Muscle layer of colon (tissue), 2 donors: ENCODE results near the gene LEMD3.

Source experiments
- H3K27ac ChIP-seq: one replicate; pipeline ENCODE4 v1.7.0; 2013; ENCODE audit warnings: low read depth, mild to moderate bottlenecking, low read length, moderate library complexity
- H3K27me3 ChIP-seq, 2 donors: one replicate each; pipeline ENCODE4 v1.7.0; 2013; ENCODE audit warnings: low read length in 2 of 2, mild to moderate bottlenecking in 2 of 2; ENCODE audit not compliant: insufficient read depth in 2 of 2, control insufficient read depth in 1 of 2
- H3K36me3 ChIP-seq: one replicate; pipeline ENCODE4 v1.7.0; 2013; ENCODE audit warnings: mild to moderate bottlenecking, low read length; ENCODE audit not compliant: insufficient read depth
- H3K4me1 ChIP-seq: one replicate; pipeline ENCODE4 v1.7.0; 2013; ENCODE audit warnings: mild to moderate bottlenecking, low read length; ENCODE audit not compliant: insufficient read depth
- H3K4me3 ChIP-seq, 2 donors: one replicate each; pipeline ENCODE4 v1.7.0; 2013; ENCODE audit warnings: low read length in 2 of 2, low read depth in 1 of 2, mild to moderate bottlenecking in 1 of 2, moderate library complexity in 1 of 2
- H3K9ac ChIP-seq: one replicate; pipeline ENCODE4 v1.7.0; 2013; ENCODE audit warnings: low read length
- H3K9me3 ChIP-seq: one replicate; pipeline ENCODE4 v1.7.0; 2013; ENCODE audit warnings: mild to moderate bottlenecking, low read length
- donor health status: abdominal sarcoma.
- donor health status: Adenocarcinoma of cecum.

LEMD3 gene

DNA sequence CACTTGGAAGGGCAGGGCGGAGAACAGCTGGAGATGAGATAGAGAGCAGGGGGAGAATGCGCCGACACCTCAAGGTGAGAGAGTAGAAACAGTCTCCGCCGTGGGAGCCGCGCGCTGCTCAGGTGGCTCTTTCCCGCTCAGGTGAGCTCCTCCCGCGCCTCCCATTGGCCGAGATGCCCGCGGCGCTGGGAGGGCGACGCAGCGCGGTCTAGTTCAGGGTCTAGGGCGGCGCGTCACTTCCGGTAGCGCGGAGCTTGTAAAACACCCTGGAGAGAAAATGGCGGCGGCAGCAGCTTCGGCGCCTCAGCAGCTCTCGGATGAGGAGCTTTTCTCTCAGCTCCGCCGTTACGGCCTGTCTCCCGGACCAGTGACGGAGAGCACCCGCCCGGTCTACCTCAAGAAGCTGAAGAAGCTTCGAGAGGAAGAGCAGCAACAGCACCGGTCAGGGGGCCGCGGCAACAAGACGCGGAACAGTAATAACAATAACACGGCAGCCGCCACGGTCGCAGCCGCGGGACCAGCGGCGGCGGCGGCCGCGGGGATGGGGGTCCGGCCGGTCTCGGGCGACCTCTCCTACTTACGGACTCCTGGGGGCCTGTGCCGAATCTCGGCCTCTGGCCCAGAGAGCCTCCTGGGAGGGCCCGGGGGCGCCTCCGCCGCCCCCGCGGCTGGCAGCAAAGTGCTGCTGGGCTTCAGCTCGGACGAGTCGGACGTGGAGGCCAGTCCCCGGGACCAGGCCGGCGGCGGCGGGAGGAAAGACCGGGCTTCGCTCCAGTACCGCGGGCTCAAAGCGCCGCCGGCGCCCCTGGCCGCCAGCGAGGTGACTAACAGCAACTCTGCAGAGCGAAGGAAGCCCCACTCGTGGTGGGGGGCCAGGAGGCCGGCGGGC lies at the start of gene LEMD3:
LEMD3 (plus strand) TSS at position 264 of the 889 bp plus-strand sequence; CDS start at position 278, 14 bp downstream.
- Histone ChIP-seq H3K36me3 (peaks cover 4% of the 10 kb centered on the region), H3K9ac (peak within 1 kb of the TSS; percentile 74), H3K27me3 (no peaks in the 10 kb centered on the region), H3K4me1 (peaks cover 27% of the 10 kb centered on the region), H3K4me3 (peak within 1 kb of the TSS; percentile 71 to 97), H3K27ac (peak within 1 kb of the TSS; percentile 94), H3K9me3 (no peaks in the 10 kb centered on the region)

DNA sequence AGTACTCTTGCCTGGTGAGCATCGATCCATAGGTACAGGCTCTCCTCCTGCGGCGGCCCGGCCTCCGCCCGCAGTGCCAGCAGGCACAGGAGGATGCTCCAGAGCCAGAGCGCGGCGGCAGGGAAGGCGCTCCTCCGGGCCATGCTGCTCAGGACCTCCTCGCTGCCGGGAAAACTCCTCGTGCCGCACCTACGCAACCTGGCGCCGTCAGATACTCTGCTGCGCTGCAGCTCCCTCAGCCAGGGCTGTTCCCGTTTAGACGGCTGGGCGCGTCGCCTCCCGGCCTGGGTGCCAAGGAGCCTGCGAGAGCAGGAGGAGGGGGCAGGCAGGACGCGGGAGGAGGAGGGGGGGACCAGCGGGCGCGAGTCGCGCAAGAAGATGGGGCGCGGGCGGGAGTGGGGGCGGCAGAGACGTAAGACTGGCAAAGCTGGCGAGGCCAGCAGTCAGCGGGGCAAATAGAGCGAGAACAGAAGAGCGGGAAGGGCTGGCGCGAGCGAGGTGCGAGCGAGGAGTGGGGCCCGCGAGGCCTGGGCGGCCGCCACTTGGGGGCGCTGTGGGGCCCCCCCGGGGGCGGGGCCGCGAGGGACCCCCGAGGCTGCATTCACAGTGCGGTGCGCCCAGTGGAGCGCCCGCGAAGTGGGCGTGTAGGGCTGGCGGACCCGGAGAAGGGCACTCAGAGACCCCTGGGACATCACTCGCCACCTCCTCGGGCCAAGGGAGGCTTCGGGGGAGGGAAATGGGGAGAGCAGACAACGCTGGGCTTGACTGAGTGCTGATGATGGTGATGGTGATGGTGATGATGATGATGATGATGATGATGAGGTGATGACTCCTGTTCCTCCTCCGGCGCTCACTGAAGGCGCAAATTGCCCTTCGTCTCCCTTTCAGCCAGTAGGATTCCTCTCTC lies 48.1 kb upstream of the LEMD3 start, which contains the start of gene WIF1:
WIF1 (minus strand) TSS at position 257 of the 907 bp plus-strand sequence; CDS start at position 143, 114 bp downstream.
- H3K9ac ChIP-seq = no peak within 1 kb of the TSS
- H3K4me1 ChIP-seq = no peaks in the 10 kb centered on the region
- no peak within 1 kb of the TSS for H3K4me3 ChIP-seq
- no peaks in the 10 kb centered on the region for H3K36me3 ChIP-seq
- no peaks in the 10 kb centered on the region for H3K9me3 ChIP-seq
- peaks cover 27 to 47% of the 10 kb centered on the region in 2 donors for H3K27me3 ChIP-seq
- no peak within 1 kb of the TSS for H3K27ac ChIP-seq

DNA sequence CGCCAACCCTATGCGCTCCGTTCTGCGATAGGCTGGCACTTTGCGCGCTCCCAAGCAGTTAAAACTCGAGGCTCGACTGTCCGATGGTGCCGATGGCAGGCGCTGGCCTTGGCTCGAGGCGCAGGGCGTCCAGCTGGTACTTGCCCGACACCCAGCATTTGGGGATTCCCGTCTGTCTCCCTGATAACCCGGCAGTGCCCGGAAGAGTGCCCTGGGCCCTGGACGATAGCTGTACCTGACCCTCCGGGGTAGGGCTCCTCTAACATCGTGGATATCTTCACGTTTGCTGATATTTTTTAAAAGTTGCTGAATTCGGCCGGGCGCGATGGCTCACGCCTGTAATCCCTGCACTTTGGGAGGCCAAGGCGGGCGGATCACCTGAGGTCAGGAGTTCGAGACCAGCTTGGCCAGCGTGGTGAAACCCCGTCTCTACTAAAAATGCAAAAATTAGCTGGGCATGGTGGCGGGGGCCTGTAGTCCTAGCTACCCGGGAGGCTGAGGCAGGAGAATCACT lies 47.4 kb upstream of the LEMD3 start:
- Histone ChIP-seq H3K9me3 (no peaks in the 10 kb centered on the region), H3K36me3 (no peaks in the 10 kb centered on the region), H3K4me3 (no peak overlapping the region), H3K4me1 (no peaks in the 10 kb centered on the region), H3K27ac (no peak overlapping the region), H3K9ac (no peak overlapping the region), H3K27me3 (peaks cover 27 to 46% of the 10 kb centered on the region in 2 donors)

DNA sequence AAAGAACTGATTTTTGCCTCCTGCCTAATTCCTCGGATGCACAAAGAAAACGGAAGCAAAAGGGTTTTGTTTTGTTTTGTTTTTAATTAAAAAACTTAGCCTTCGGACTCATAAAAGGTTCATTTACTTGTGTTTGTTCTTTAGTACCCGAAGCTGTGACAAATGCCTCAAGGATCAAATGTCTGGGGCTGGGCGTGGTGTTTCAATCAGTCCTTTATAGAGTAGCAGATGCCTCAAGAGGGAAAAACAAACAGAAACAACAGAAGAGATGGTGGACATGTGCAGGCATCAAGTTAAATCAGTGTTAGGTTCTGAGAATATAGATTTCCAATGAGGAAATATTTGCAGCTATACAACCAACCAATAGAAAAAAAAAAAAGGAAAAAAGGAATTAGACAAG lies 46.7 kb upstream of the LEMD3 start:
- Histone ChIP-seq H3K27me3 (peaks cover 27 to 40% of the 10 kb centered on the region in 2 donors), H3K9ac (no peak overlapping the region), H3K4me3 (no peak overlapping the region), H3K27ac (no peak overlapping the region), H3K36me3 (no peaks in the 10 kb centered on the region), H3K9me3 (no peaks in the 10 kb centered on the region), H3K4me1 (no peaks in the 10 kb centered on the region)

DNA sequence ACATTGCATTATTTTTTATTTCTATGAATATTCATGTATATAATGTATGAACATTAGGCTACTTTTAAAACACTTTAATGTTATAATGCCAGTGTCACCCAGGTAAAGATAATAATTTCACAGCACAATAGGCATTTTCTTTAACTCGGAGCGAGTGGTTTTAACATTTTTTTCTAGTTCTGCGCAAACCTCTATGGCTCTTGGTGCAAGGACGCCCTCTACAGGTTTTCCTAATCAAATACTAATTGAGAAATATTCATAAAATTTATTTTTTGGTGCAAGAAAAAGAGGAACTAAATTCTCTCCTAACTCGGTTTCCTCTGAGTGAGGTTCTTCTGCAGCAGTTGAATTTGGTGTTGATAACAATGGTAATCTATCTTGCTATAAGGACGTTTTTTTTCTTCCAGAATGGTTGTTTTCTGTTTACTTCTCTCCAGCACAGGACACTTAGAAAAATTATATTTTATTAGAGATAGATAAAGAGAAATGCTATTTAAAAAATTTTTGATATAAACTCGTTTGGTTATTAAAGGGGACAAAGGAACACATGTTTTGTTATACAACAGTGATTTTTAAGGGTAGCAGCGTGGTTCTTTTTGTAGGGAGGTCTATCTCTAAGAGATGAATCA lies 45.8 kb upstream of the LEMD3 start:
- Histone ChIP-seq H3K9ac (no peak overlapping the region), H3K36me3 (no peaks in the 10 kb centered on the region), H3K27me3 (peaks cover 27 to 36% of the 10 kb centered on the region in 2 donors), H3K27ac (no peak overlapping the region), H3K4me1 (no peaks in the 10 kb centered on the region), H3K9me3 (no peaks in the 10 kb centered on the region), H3K4me3 (no peak overlapping the region)

DNA sequence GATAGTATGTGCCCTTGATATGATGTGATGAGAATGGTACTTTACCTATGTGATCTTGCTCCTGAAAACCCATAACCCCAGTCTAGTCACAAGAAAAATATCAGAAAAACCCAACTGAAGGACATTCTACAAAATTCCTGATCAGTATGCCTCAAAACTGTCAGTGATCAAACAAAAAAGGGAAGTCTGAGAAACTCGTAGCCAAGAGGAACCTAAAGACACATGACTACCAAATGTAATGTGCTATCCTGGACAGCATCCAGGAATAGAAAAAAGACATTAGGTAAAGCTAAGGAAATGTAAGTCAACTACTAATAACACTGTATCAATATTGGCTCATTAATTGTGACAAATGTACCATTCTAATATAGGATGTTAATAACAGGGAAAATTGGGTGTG lies 44.1 kb upstream of the LEMD3 start:
- no peaks in the 10 kb centered on the region for H3K36me3 ChIP-seq
- no peak overlapping the region for H3K4me3 ChIP-seq
- H3K9me3 ChIP-seq = no peaks in the 10 kb centered on the region
- H3K9ac ChIP-seq = no peak overlapping the region
- H3K27ac ChIP-seq = no peak overlapping the region
- H3K4me1 ChIP-seq = no peaks in the 10 kb centered on the region
- H3K27me3 ChIP-seq = peaks cover 21 to 26% of the 10 kb centered on the region in 2 donors

DNA sequence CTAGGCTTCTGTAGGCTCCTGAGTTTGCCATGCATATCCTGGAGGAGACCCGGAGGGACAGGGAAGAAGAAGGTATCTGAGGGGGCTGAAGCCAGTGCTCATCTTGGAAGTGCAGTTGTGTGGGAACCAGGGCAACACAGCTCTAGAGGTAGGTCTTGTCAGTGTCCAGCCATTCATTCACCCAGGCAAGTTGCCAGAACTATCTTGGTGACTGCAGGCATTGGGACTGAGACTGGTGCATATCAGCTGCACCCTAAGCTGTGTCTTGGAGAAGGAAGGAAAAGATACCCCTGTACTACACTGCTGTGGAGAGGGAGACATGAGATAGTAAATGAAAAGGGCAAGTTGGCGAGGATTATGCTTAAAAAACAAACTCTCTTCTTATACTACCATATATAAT lies 43.4 kb upstream of the LEMD3 start:
- Histone ChIP-seq H3K4me1 (no peaks in the 10 kb centered on the region), H3K4me3 (no peak overlapping the region), H3K9ac (no peak overlapping the region), H3K27me3 (peaks cover 13 to 19% of the 10 kb centered on the region in 2 donors), H3K27ac (no peak overlapping the region), H3K9me3 (no peaks in the 10 kb centered on the region), H3K36me3 (no peaks in the 10 kb centered on the region)

DNA sequence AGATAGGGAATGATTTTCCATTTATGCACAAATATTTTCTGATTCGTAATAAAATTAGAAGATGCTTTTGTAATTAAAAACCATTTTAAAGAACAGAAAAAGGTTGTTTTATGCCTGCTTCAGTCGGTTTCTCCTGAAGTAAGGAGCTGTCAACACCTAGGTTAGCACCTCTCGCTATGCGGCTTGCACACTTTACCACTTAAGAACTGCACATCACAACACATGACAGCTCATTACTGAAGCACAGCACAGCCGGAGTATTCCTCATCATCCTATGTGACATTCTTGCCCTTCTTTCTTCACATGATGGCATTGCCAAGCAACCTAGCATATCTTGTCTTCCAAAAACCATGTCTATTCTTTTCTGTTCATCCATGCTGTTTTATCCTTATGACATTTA lies 42.9 kb upstream of the LEMD3 start:
- no peaks in the 10 kb centered on the region for H3K36me3 ChIP-seq
- no peak overlapping the region for H3K4me3 ChIP-seq
- no peak overlapping the region for H3K27ac ChIP-seq
- H3K4me1 ChIP-seq = no peaks in the 10 kb centered on the region
- no peaks in the 10 kb centered on the region for H3K9me3 ChIP-seq
- H3K9ac ChIP-seq = no peak overlapping the region
- H3K27me3 ChIP-seq = peaks cover 11 to 14% of the 10 kb centered on the region in 2 donors

DNA sequence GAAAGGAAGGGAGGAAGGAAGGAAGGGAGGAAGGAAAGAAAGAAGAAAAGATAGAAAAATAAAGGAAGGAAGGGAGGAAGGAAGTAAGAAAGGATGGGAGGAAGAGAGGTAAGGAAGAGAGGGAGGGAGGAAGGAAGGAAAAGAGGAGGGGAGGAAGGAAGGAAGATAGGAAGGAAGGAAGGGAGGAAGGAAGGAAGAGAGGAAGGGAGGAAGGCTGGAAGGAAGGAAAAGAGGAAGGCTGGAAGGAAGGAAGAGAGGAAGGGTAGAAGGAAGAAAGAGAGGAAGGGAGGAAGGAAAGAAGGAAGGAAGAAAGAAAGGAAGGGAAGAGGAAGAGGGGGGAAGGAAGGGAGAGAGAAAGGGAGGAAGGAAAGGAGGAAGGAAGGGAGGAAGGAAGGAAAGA lies 35.5 kb upstream of the LEMD3 start:
- H3K27ac ChIP-seq = no peak overlapping the region
- H3K27me3 ChIP-seq = no peaks in the 10 kb centered on the region
- no peaks in the 10 kb centered on the region for H3K9me3 ChIP-seq
- H3K4me1 ChIP-seq = no peaks in the 10 kb centered on the region
- no peaks in the 10 kb centered on the region for H3K36me3 ChIP-seq
- H3K9ac ChIP-seq = no peak overlapping the region
- H3K4me3 ChIP-seq = no peak overlapping the region

DNA sequence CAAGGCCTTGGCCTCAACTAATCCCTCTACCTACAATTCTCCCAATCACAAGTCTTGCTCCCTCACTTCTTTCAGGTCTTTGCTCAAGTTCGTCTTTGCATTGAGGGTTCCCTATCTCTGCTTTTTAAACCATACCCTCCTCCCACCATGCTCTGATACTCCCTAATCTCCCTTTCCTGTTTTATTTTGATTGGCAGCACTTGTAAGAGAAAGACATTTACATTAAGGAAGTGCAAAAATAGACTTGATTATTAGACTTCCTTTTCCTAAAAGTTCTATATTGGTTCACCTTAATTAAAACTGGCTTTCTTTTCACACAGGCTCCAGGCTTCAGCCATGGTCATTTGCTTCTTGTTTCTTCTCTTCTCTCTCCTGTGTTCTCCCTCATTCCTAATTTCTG lies 30.0 kb upstream of the LEMD3 start:
- no peaks in the 10 kb centered on the region for H3K36me3 ChIP-seq
- H3K27ac ChIP-seq = no peak overlapping the region
- no peak overlapping the region for H3K9ac ChIP-seq
- H3K4me1 ChIP-seq = no peaks in the 10 kb centered on the region
- peaks cover 3 to 5% of the 10 kb centered on the region in 2 donors for H3K27me3 ChIP-seq
- H3K9me3 ChIP-seq = no peaks in the 10 kb centered on the region
- H3K4me3 ChIP-seq = no peak overlapping the region

DNA sequence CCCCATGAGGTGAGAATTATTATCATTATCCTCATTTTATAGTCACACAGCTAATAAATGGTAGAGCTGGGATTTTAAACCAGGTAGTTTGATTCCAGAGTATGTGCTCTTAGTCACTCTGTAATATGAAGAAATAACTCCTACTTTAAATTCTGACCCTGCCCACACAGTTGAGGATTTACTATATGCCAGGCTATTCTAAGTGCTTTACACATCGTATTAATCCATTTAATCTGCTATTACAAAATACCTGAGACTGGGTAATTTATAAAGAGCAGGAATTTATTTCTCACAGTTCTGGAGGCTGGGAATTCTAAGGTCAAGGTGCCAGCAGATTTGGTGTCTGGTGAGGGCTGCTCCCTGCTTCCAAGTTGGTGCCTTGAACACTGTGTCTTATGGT lies 28.6 kb upstream of the LEMD3 start:
- no peaks in the 10 kb centered on the region for H3K36me3 ChIP-seq
- no peaks in the 10 kb centered on the region for H3K4me1 ChIP-seq
- H3K27me3 ChIP-seq = peaks cover 3 to 17% of the 10 kb centered on the region in 2 donors
- no peak overlapping the region for H3K9ac ChIP-seq
- no peak overlapping the region for H3K27ac ChIP-seq
- H3K9me3 ChIP-seq = no peaks in the 10 kb centered on the region
- no peak overlapping the region for H3K4me3 ChIP-seq
